GM11168 (cell line): ENCODE results near the gene MOG.
"Not testable (repeated sequence)": the region's sequence is repeated elsewhere in the genome, so short reads cannot be mapped to it uniquely, and the experiment has no call there.

Source experiments
- in situ Hi-C: fragments of 300-500 bp; cut with MboI; formaldehyde crosslinking; loops from one replicate; pipeline ENCODE4 v1.12.0; 2022; ENCODE audit warnings: low sequenced_read_pairs; ENCODE audit not compliant: unreplicated experiment

Gene MOG

DNA sequence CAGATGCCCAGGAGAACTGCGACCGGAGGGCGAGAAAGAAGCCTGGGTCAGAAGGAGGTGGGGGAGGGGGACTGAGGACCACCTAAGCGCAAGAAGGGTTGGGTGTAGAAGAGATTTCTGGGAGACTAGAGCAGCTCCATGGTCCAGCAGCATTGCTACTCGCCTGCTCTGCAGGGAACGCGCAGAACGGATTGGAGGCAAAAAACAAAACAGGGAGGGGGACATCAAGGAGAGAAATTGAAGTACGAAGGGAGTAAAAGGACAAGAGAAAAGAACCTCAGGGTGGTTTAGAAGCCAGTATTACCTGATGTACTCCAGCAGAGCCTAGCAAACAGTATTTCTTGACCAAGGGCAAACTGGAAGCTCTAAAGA lies 23.4 kb upstream of the MOG start:
- in situ Hi-C loops: no loop called here

DNA sequence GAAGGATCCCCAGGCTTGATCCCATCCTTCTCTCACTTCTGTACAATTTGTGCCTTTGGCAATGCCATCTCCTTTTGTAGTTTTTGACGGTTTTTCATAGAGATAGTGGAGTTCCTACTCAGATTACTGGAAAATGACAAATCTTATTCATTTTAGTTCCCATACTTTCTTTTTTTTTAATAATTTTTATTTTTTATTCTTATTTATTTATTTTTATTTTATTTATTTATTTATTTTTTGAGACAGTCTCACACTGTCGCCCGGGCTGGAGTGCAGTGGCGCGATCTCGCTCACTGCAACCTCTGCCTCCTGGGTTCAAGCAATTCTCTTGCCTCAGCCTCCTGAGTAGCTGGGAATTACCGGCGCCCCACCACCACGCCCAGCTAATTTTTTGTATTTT lies 19.6 kb upstream of the MOG start:
- in situ Hi-C loops: no loop called here

GRCh38 chr6:29641430-29642148 lies 15.3 kb upstream of the MOG start:
- in situ Hi-C loops: no loop called here

DNA sequence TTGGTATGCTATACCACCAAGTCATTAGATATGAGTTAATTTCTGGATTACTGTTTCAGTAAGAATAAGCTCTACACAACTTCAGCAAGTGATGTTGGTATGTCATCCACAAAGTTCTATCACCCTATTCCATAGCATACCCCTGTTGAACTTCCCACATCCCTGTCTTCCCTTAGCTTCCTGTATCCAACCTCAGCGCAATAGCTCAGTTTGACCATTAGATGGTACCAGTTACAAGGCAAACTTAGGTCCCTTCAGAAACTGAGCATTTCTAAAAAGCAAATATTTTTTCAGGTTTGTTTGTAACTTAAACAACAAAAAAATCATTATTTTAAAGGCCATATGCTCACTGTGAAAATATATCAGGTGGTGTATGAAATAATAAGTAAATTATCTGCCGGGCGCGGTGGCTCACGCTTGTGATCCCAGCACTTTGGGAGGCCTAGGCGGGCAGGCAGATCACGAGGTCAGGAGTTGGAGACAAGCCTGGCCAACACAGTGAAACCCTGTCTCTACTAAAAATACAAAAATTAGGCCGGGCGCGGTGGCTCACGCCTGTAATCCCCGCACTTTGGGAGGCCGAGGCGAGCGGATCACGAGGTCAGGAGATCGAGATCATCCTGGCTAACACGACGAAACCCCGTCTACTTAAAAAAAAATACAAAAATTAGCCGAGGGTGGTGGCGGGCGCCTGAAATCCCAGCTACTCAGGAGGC lies 8.8 kb upstream of the MOG start:
- in situ Hi-C loops: no loop called here

GRCh38 chr6:29649701-29650673 lies 6.9 kb upstream of the MOG start:
- in situ Hi-C loops: no loop called here

GRCh38 chr6:29651413-29652197 lies 5.3 kb upstream of the MOG start:
- in situ Hi-C loops: no loop called here

GRCh38 chr6:29652198-29652584 lies 4.7 kb upstream of the MOG start:
- in situ Hi-C loops: no loop called here

GRCh38 chr6:29653452-29654038 lies 3.3 kb upstream of the MOG start:
- in situ Hi-C loops: no loop called here

GRCh38 chr6:29655658-29656057 lies 1.2 kb upstream of the MOG start:
- in situ Hi-C loops: no loop called here

DNA sequence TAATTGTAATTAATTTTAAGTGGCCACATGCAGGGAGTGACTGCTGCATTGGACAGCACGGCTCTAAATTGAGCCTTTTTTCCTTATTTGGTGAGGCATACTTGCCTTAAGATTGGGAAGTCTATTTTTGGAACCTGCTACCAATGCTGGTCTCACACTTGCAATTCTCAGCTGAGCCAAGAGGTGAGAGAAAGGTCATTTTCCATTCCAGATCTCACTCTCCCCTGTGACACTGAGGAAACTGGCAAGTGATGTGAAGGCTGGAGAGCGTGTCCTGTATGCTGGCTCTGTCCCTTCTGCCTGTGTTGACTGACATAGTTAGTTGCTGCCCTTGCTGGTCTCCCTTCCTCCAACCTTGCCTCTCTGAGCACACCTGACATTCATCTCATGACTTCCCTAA lies 735 bp upstream of the MOG start:
- in situ Hi-C loops: no loop called here

GRCh38 chr6:29661071-29661470 lies 4.2 kb downstream of the MOG start:
- in situ Hi-C loops: no loop called here

DNA sequence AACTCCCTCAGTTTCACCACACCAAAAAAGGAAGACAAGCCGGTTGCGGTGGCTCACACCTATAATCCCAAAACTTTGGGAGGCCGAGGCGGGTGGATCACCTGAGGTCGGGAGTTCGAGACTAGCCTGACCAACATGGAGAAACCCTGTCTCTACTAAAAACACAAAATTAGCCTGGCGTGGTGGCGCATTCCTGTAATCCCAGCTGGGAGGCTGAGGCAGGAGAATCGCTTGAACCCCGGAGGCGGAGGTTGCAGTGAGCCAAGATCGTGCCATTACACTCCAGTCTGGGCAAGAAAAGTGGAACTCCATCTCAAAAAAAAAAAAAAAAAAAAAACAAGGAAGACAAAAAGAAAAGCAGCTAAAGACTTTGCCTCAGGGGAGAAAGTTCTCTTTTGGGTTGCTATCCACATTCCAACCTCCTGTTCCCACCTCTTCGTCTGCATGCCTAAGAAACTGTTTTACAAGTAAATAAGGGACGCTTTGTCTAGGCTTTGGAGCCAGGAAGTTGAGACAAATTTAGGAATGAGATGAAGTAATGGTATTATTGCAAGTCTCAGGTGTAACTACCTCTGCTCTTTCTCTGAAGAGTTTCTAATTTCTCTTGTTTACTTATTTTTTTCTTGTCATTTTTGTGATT lies 4.7 kb downstream of the MOG start:
- in situ Hi-C loops: not testable (repeated sequence)

DNA sequence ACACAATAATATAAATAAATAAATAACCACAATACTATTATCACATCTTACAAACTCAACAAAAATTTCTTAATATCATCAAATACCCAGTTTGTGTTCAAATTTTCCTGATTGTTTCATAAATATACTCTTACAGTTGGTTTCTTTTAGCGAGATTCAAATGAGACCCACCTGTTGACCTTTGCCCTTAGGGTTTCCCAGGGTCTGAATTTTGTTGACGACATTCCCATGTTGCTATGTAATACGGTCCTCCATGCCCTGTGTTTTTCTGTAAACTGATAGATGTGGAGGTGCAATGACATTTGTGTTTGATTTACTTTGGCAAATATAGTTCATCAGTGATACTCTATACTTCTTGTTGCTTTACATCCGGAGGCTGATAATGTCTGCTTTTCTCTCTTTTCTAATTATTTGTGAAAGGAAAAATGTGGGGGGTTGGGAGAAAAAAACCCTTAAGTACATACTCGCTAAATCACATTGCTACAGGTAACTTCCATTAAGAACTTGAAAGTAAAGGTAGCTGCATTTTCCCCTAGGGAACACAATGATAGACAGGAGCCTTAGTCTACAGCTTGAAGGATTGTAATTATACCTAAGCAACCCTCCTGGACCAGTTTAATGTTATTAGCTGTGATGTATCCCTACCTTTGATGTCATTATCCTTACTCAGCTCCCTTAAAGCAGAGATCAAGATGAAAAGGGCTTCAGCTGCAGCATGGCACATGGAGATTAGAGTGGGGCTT lies 6.6 kb downstream of the MOG start:
- in situ Hi-C loops: no loop called here

GRCh38 chr6:29665942-29666825 lies 9.3 kb downstream of the MOG start:
- in situ Hi-C loops: no loop called here

DNA sequence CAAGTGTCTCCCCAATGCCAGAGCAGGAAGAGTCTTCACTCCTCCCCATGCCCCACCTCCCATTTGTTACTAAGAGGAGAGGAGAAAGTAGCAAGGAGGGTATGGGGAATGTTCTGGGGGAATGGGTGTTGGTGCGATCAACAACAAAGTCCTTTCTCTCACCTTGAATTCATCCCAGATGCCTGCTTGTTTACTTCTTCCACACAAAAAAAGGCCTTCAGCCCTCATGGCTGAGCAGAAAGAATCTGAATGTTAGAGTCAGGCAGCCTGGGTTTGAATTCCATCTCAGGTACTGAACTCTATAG lies 9.9 kb downstream of the MOG start:
- in situ Hi-C loops: no loop called here

DNA sequence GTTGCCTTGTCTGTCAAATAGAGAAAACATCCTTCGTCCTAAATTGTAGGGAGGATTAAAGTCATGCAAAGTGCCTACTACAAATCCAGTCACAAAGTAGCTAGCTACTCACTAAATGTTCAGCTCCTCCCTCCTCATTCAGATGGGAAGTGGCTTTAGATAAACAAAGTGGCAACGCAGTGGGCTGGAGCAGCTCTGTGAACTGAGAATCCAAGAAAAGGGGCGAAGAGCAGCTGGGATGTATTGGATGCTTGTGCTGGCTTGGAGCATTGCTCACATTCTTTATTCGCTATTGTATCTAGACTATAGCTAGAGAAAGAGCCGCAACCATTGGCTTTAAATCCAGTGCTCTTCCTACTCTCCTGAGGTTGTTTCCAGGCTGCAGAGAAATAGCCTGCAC lies 10.3 kb downstream of the MOG start:
- in situ Hi-C loops: no loop called here

DNA sequence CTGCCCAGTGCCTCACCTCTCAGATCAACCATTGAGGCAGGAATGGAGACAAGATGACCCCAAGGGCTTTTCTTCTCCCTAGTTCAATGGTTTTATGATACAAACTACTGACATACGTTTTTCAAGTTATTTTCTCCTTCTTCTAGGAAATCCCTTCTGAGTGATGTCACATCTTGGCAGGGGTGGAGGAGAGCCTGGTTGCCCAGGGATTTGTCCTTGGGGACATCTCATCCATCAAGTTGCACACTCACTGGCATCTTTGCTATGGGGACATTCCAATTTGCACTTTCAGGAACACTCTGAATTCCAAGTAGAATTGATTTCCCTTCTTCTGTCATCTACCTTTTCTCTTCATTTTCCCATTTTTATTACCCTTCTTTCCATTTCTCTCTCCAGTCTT lies 14.1 kb downstream of the MOG start:
- in situ Hi-C loops: no loop called here

- in situ Hi-C loops: not testable (repeated sequence)
These were observed 15.2 kb downstream of the MOG start for GRCh38 chr6:29672116-29672515.
